Liver (tissue), 3 donors: ENCODE results near the gene CA10.

Experiments
- EGR1 ChIP-seq, 2 donors: IDR thresholded peaks; 2 replicates each; pipeline ENCODE4 v1.6.1; 2016 to 2018; ENCODE audit warnings: antibody characterized with exemption in 2 of 2, low read depth in 2 of 2
- FOXA1 ChIP-seq: IDR thresholded peaks from 2 replicates; pipeline ENCODE4 v1.6.1; 2016; ENCODE audit warnings: antibody characterized with exemption
- HNF4G ChIP-seq: IDR thresholded peaks from 2 replicates; pipeline ENCODE4 v1.6.1; 2016; ENCODE audit warnings: antibody characterized with exemption
- JUND ChIP-seq, 2 donors: IDR thresholded peaks; 2 replicates each; pipeline ENCODE4 v1.6.1; 2016; ENCODE audit warnings: antibody characterized with exemption in 2 of 2
- NR2F2 ChIP-seq: IDR thresholded peaks from 2 replicates; pipeline ENCODE4 v1.6.1; 2016; ENCODE audit warnings: antibody characterized with exemption
- RAD21 ChIP-seq, 2 donors: IDR thresholded peaks; 2 replicates each; pipeline ENCODE4 v1.6.1; 2016; ENCODE audit warnings: antibody characterized with exemption in 2 of 2, mild to moderate bottlenecking in 2 of 2
- SP1 ChIP-seq: IDR thresholded peaks from 2 replicates; pipeline ENCODE4 v1.6.1; 2018; ENCODE audit warnings: antibody characterized with exemption, mild to moderate bottlenecking
- YY1 ChIP-seq: IDR thresholded peaks from 2 replicates; pipeline ENCODE4 v1.6.1; 2016; ENCODE audit warnings: antibody characterized with exemption, mild to moderate bottlenecking
- TF ChIP-seq, protein P1 (sequence below): fragments of 150-350 bp; IDR thresholded peaks from 2 replicates; pipeline ENCODE4 v1.5.1; 2017; ENCODE audit warnings: improper control_type of control experiment, low read depth, low read length; ENCODE audit not compliant: missing input control
- TF ChIP-seq, protein P2 (sequence below): IDR thresholded peaks from 2 replicates; pipeline ENCODE4 v1.6.1; 2016; ENCODE audit warnings: antibody characterized with exemption
- TF ChIP-seq, protein P3 (sequence below): IDR thresholded peaks from 2 replicates; pipeline ENCODE4 v1.6.1; 2016; ENCODE audit warnings: antibody characterized with exemption
- donor health status: healthy.
- donor health status: healthy.

DNA sequence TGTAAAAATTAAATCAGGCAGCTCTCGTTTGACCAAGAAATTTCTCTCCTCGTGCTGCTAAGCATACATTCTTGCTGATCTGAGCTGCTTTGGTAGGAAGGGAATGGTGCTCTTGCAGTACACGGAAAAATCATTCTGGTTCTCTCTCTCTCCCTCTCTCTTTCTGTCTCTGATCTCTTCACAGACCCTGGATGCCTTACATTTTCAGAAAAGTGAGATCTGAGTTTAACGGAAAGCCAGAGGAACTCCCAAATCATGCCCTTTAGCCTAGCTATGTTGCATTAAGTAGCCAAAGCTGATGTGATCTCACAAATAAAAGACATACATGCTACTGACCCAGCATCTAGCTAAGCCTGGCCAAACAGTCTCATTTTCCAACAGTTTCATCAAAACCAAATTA lies 4.0 kb downstream of the CA10 start:
- TF ChIP-seq, protein P1, sequence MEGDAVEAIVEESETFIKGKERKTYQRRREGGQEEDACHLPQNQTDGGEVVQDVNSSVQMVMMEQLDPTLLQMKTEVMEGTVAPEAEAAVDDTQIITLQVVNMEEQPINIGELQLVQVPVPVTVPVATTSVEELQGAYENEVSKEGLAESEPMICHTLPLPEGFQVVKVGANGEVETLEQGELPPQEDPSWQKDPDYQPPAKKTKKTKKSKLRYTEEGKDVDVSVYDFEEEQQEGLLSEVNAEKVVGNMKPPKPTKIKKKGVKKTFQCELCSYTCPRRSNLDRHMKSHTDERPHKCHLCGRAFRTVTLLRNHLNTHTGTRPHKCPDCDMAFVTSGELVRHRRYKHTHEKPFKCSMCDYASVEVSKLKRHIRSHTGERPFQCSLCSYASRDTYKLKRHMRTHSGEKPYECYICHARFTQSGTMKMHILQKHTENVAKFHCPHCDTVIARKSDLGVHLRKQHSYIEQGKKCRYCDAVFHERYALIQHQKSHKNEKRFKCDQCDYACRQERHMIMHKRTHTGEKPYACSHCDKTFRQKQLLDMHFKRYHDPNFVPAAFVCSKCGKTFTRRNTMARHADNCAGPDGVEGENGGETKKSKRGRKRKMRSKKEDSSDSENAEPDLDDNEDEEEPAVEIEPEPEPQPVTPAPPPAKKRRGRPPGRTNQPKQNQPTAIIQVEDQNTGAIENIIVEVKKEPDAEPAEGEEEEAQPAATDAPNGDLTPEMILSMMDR: no peak
- TF ChIP-seq, protein P2, sequence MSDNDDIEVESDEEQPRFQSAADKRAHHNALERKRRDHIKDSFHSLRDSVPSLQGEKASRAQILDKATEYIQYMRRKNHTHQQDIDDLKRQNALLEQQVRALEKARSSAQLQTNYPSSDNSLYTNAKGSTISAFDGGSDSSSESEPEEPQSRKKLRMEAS: no peak
- TF ChIP-seq, protein P3, sequence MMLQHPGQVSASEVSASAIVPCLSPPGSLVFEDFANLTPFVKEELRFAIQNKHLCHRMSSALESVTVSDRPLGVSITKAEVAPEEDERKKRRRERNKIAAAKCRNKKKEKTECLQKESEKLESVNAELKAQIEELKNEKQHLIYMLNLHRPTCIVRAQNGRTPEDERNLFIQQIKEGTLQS: no peak
- TF ChIP-seq JUND (IDR thresholded peaks at IDR 0.05) (no peak), FOXA1 (no peak), EGR1 (IDR thresholded peaks at IDR 0.05; ENCODE audit: low read depth in 2 of 2) (no peak), SP1 (no peak), HNF4G (no peak), RAD21 (IDR thresholded peaks at IDR 0.05) (no peak), YY1 (no peak), NR2F2 (no peak)
